Liver (tissue), 3 donors: ENCODE results near the gene TDRD7.

Experiments used
- ATF3 ChIP-seq: IDR thresholded peaks from 2 replicates; pipeline ENCODE4 v1.6.1; 2016; ENCODE audit warnings: antibody characterized with exemption
- CTCF ChIP-seq: fragments of 150-350 bp; IDR thresholded peaks from 2 replicates; pipeline ENCODE4 v1.5.1; 2017; ENCODE audit warnings: improper control_type of control experiment, low read depth, low read length; ENCODE audit not compliant: missing input control
- EGR1 ChIP-seq, 2 donors: IDR thresholded peaks; 2 replicates each; pipeline ENCODE4 v1.6.1; 2016 to 2018; ENCODE audit warnings: antibody characterized with exemption in 2 of 2, low read depth in 2 of 2
- FOXA2 ChIP-seq: IDR thresholded peaks from 2 replicates; pipeline ENCODE4 v1.6.1; 2016; ENCODE audit warnings: antibody characterized with exemption
- GABPA ChIP-seq, 2 donors: IDR thresholded peaks in 1 of 2; conservative IDR thresholded peaks in 1 of 2; 2 replicates each; pipeline ENCODE4 v1.6.1; 2016; ENCODE audit warnings: antibody characterized with exemption in 2 of 2, mild to moderate bottlenecking in 1 of 2, moderate library complexity in 1 of 2
- JUND ChIP-seq, 2 donors: IDR thresholded peaks; 2 replicates each; pipeline ENCODE4 v1.6.1; 2016; ENCODE audit warnings: antibody characterized with exemption in 2 of 2
- MAX ChIP-seq: IDR thresholded peaks from 2 replicates; pipeline ENCODE4 v1.6.1; 2016; ENCODE audit warnings: antibody characterized with exemption
- RAD21 ChIP-seq, 2 donors: IDR thresholded peaks; 2 replicates each; pipeline ENCODE4 v1.6.1; 2016; ENCODE audit warnings: antibody characterized with exemption in 2 of 2, mild to moderate bottlenecking in 2 of 2
- REST ChIP-seq: IDR thresholded peaks from 2 replicates; pipeline ENCODE4 v1.6.1; 2016; ENCODE audit warnings: antibody characterized with exemption, mild to moderate bottlenecking
- SP1 ChIP-seq: IDR thresholded peaks from 2 replicates; pipeline ENCODE4 v1.6.1; 2018; ENCODE audit warnings: antibody characterized with exemption, mild to moderate bottlenecking
- TAF1 ChIP-seq: conservative IDR thresholded peaks from 2 replicates; pipeline ENCODE4 v1.6.1; 2016; ENCODE audit warnings: antibody characterized with exemption, mild to moderate bottlenecking
- ZBTB33 ChIP-seq: IDR thresholded peaks from 2 replicates; pipeline ENCODE4 v1.6.1; 2016; ENCODE audit warnings: antibody characterized with exemption
- donor health status: healthy.
- donor health status: healthy.

- TF ChIP-seq RAD21 (IDR thresholded peaks at IDR 0.05) (no peak), CTCF (no peak), REST (no peak), SP1 (no peak), EGR1 (IDR thresholded peaks at IDR 0.05; ENCODE audit: low read depth in 2 of 2) (no peak), JUND (IDR thresholded peaks at IDR 0.05) (no peak), TAF1 (no peak), ZBTB33 (no peak), ATF3 (no peak), MAX (no peak), GABPA (IDR thresholded peaks at IDR 0.05 in 1 of 2, conservative IDR thresholded peaks at IDR 0.05 in 1 of 2) (no peak), FOXA2 (no peak)
Measured at GRCh38 chr9:97474372-97474925, 62.6 kb downstream of the TDRD7 start.
